ENCODE results near the gene ANXA6. TPM values are rescaled to one million over a fixed set of nuclear protein-coding genes. Genes with fewer than 3 reads are reported as not detected.

The ANXA6 gene
- total and polyA plus RNA-seq, 7 experiments from 2014 or later: 212 to 512 (median 272) TPM

DNA sequence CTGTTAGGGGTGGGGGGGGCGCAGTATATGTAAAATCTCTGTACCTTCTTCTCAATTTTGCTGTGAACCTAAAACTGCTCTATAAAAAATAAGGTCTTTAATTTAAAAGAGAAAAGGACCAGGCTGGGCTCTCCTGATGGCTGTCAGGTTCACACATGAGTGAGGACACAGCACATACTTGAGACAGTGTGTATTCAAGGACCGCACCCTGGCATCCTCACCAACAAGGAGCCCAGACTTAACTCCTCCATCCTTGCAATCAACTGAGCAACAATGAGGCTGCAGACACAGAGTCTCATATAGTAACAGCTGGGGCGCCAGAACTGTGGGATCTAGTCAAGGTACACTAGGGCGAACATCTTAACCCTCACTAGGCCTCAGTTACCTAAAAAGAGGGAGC, 86.6 kb downstream of the ANXA6 start:
- Mint-ChIP-seq H3K9me3 (peaks cover 0 to 3% (median 0%) of the 10 kb centered on the region in 11 donors), H3K27me3 (no peaks in the 10 kb centered on the region), H3K27ac (peak overlapping the region in 3 of 9 donors; percentile 31 to 70 (median 57)), H3K4me3 (peak overlapping the region in 1 of 10 donors; percentile 61), H3K4me1 (peaks cover 45 to 83% (median 81%) of the 10 kb centered on the region in 7 donors), H3K36me3 (peaks cover 0 to 42% (median 10%) of the 10 kb centered on the region in 5 donors)
- no peaks in the 10 kb centered on the region for H3K9me3 ChIP-seq (ENCODE audit: control insufficient read depth in 2 of 3, low read length in 3 of 3)
- CTCF ChIA-PET: interaction anchor here (0.9 kb wide), 2 partner anchors 10 to 11 kb away, joined by 3 to 4 read pairs; no protein-coding TSS in a partner anchor
- H3K27me3 ChIP-seq (ENCODE audit: control insufficient read depth in 2 of 2, insufficient read depth in 2 of 2, low read length in 2 of 2): no peaks in the 10 kb centered on the region
- POLR2A ChIA-PET: no interaction called here
- H3K36me3 ChIP-seq (ENCODE audit: control insufficient read depth in 2 of 3, insufficient read depth in 3 of 3, low read length in 3 of 3): peaks cover 0 to 31% (median 0%) of the 10 kb centered on the region in 3 experiments
- no peak overlapping the region for H3K27ac ChIP-seq (ENCODE audit: low read depth, low read length)
- intact Hi-C loops (cut with micrococcal nuclease): no loop called here
- no peak for DNase-seq
- ATAC-seq: no peak
- peaks cover 38 to 42% of the 10 kb centered on the region in 2 donors for H3K4me1 ChIP-seq (ENCODE audit: control insufficient read depth in 2 of 2, insufficient read depth in 2 of 2, low read length in 2 of 2)
- no peak overlapping the region for H3K4me3 ChIP-seq (ENCODE audit: low read length)

- Histone ChIP-seq H3K27me3 (ENCODE audit: control insufficient read depth in 2 of 2, insufficient read depth in 2 of 2, low read length in 2 of 2) (no peaks in the 10 kb centered on the region), H3K36me3 (ENCODE audit: control insufficient read depth in 2 of 3, insufficient read depth in 3 of 3, low read length in 3 of 3) (peaks cover 0 to 33% (median 0%) of the 10 kb centered on the region in 3 experiments), H3K9me3 (ENCODE audit: control insufficient read depth in 2 of 3, low read length in 3 of 3) (no peaks in the 10 kb centered on the region), H3K4me1 (ENCODE audit: control insufficient read depth in 2 of 2, insufficient read depth in 2 of 2, low read length in 2 of 2) (peaks cover 37 to 42% of the 10 kb centered on the region in 2 donors), H3K27ac (ENCODE audit: low read depth, low read length) (no peak overlapping the region), H3K4me3 (ENCODE audit: low read length) (no peak overlapping the region)
- DNase-seq (no peak), ATAC-seq (no peak)
- peak overlapping the region in 1 of 10 donors; percentile 21 for H3K4me3 Mint-ChIP-seq
- peaks cover 39 to 83% (median 80%) of the 10 kb centered on the region in 7 donors for H3K4me1 Mint-ChIP-seq
- intact Hi-C loops (cut with micrococcal nuclease): no loop called here
- ChIA-PET CTCF (interaction anchor here (0.8 kb wide), 1 partner anchor 18 kb away, joined by 3 read pairs; no protein-coding TSS in a partner anchor), POLR2A (no interaction called here)
- peaks cover 0 to 38% (median 10%) of the 10 kb centered on the region in 5 donors for H3K36me3 Mint-ChIP-seq
- peaks cover 0 to 3% (median 0%) of the 10 kb centered on the region in 11 donors for H3K9me3 Mint-ChIP-seq
- no peaks in the 10 kb centered on the region for H3K27me3 Mint-ChIP-seq
- peak overlapping the region in 3 of 9 donors; percentile 42 to 81 (median 43) for H3K27ac Mint-ChIP-seq
Observed at GRCh38 chr5:151070449-151070848, 87.1 kb downstream of the ANXA6 start.

DNA sequence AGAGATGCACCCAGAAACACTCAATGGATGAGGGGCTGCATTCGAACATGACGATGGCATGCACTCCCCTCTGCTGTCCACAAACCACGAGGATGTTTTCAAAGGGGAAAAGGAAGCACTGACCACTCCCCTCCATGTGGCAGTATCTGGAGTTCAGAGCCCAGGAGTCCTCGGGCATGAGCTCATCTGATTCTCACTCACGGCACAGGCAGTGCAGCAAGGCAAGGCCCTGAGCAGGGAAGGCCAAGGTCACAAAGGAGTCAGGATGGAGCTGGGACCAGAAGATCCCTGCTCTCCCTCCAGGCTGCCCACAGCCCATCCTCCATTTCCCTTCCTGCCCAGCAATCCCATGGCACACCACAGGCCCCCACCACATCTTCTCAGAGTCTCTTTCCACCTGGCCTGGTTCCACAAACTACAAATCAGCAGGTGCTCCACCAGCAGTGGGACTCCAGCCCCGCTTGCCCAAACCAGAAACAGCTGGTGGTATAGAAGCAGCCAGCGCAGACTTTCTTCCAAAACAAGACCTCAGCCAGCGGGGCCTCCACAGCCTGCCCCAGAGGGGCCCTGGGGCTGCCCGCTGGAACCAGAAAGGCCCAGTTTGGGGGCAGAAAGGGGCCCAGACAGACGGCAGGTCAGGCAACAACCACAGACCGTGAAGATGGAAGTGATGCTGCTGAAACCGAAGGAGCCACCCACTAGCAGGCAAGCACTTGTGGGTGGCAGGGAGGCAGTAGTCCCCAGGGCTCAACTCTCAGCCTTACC, 89.0 kb downstream of the ANXA6 start:
- ATAC-seq (peak; percentile 48), DNase-seq (peak in 1 of 9 donors; percentile 66)
- H3K9me3 ChIP-seq (ENCODE audit: control insufficient read depth in 2 of 3, low read length in 3 of 3): no peaks in the 10 kb centered on the region
- intact Hi-C loops (cut with micrococcal nuclease): no loop called here
- H3K4me3 ChIP-seq (ENCODE audit: low read length): no peak overlapping the region
- peaks cover 0 to 3% (median 0%) of the 10 kb centered on the region in 11 donors for H3K9me3 Mint-ChIP-seq
- H3K36me3 ChIP-seq (ENCODE audit: control insufficient read depth in 2 of 3, insufficient read depth in 3 of 3, low read length in 3 of 3): peaks cover 0 to 45% (median 1%) of the 10 kb centered on the region in 3 experiments
- CTCF ChIA-PET: interaction anchor here (1.0 to 2.9 kb wide), 2 partner anchors 17 to 47 kb away, joined by 3 to 9 read pairs; no protein-coding TSS in a partner anchor
- no peaks in the 10 kb centered on the region for H3K27me3 ChIP-seq (ENCODE audit: control insufficient read depth in 2 of 2, insufficient read depth in 2 of 2, low read length in 2 of 2)
- peaks cover 38 to 85% (median 72%) of the 10 kb centered on the region in 7 donors for H3K4me1 Mint-ChIP-seq
- H3K4me3 Mint-ChIP-seq: peak overlapping the region in 4 of 10 donors; percentile 16 to 49 (median 30)
- peak overlapping the region; percentile 44 for H3K27ac ChIP-seq (ENCODE audit: low read depth, low read length)
- H3K27ac Mint-ChIP-seq: peak overlapping the region in 5 of 9 donors; percentile 3 to 80 (median 53)
- H3K36me3 Mint-ChIP-seq: peaks cover 0 to 34% (median 6%) of the 10 kb centered on the region in 5 donors
- POLR2A ChIA-PET: interaction anchor here (1.4 kb wide), 1 partner anchor 20 kb away, joined by 5 read pairs; no protein-coding TSS in a partner anchor
- peaks cover 33 to 42% of the 10 kb centered on the region in 2 donors for H3K4me1 ChIP-seq (ENCODE audit: control insufficient read depth in 2 of 2, insufficient read depth in 2 of 2, low read length in 2 of 2)
- H3K27me3 Mint-ChIP-seq: no peaks in the 10 kb centered on the region

GRCh38 chr5:151067632-151068432, 89.7 kb downstream of the ANXA6 start:
- Mint-ChIP-seq H3K4me3 (peak overlapping the region in 4 of 10 donors; percentile 12 to 36 (median 20)), H3K4me1 (peaks cover 37 to 80% (median 72%) of the 10 kb centered on the region in 7 donors), H3K36me3 (peaks cover 0 to 31% (median 6%) of the 10 kb centered on the region in 5 donors), H3K27me3 (no peaks in the 10 kb centered on the region), H3K27ac (peak overlapping the region in 6 of 9 donors; percentile 32 to 80 (median 63)), H3K9me3 (no peaks in the 10 kb centered on the region)
- Histone ChIP-seq H3K27me3 (ENCODE audit: control insufficient read depth in 2 of 2, insufficient read depth in 2 of 2, low read length in 2 of 2) (no peaks in the 10 kb centered on the region), H3K9me3 (ENCODE audit: control insufficient read depth in 2 of 3, low read length in 3 of 3) (no peaks in the 10 kb centered on the region), H3K4me1 (ENCODE audit: control insufficient read depth in 2 of 2, insufficient read depth in 2 of 2, low read length in 2 of 2) (peaks cover 33 to 42% of the 10 kb centered on the region in 2 donors), H3K27ac (ENCODE audit: low read depth, low read length) (no peak overlapping the region), H3K4me3 (ENCODE audit: low read length) (no peak overlapping the region), H3K36me3 (ENCODE audit: control insufficient read depth in 2 of 3, insufficient read depth in 3 of 3, low read length in 3 of 3) (peaks cover 0 to 52% (median 7%) of the 10 kb centered on the region in 3 experiments)
- ChIA-PET CTCF (interaction anchor here (1.0 to 2.9 kb wide), 2 partner anchors 16 to 48 kb away, joined by 3 to 9 read pairs; no protein-coding TSS in a partner anchor), POLR2A (interaction anchor here (1.4 kb wide), 1 partner anchor 21 kb away, joined by 5 read pairs; no protein-coding TSS in a partner anchor)
- no peak for DNase-seq
- no peak for ATAC-seq
- intact Hi-C loops (cut with micrococcal nuclease): no loop called here

- ATAC-seq (no peak), DNase-seq (no peak)
- CTCF ChIA-PET: no interaction called here
- H3K27ac Mint-ChIP-seq: peak overlapping the region in 5 of 9 donors; percentile 37 to 73 (median 56)
- peaks cover 29 to 72% (median 65%) of the 10 kb centered on the region in 7 donors for H3K4me1 Mint-ChIP-seq
- H3K36me3 Mint-ChIP-seq: peaks cover 0 to 28% (median 7%) of the 10 kb centered on the region in 5 donors
- H3K4me3 ChIP-seq (ENCODE audit: low read length): no peak overlapping the region
- no peak overlapping the region for H3K4me3 Mint-ChIP-seq
- no peaks in the 10 kb centered on the region for H3K9me3 ChIP-seq (ENCODE audit: control insufficient read depth in 2 of 3, low read length in 3 of 3)
- peaks cover 28 to 42% of the 10 kb centered on the region in 2 donors for H3K4me1 ChIP-seq (ENCODE audit: control insufficient read depth in 2 of 2, insufficient read depth in 2 of 2, low read length in 2 of 2)
- H3K27me3 ChIP-seq (ENCODE audit: control insufficient read depth in 2 of 2, insufficient read depth in 2 of 2, low read length in 2 of 2): no peaks in the 10 kb centered on the region
- no peaks in the 10 kb centered on the region for H3K9me3 Mint-ChIP-seq
- POLR2A ChIA-PET: no interaction called here
- peaks cover 5 to 61% (median 10%) of the 10 kb centered on the region in 3 experiments for H3K36me3 ChIP-seq (ENCODE audit: control insufficient read depth in 2 of 3, insufficient read depth in 3 of 3, low read length in 3 of 3)
- H3K27ac ChIP-seq (ENCODE audit: low read depth, low read length): no peak overlapping the region
- intact Hi-C loops (cut with micrococcal nuclease): no loop called here
- H3K27me3 Mint-ChIP-seq: no peaks in the 10 kb centered on the region
Observed at GRCh38 chr5:151066920-151067319, 90.7 kb downstream of the ANXA6 start.

GRCh38 chr5:151065609-151066008, 92.0 kb downstream of the ANXA6 start:
- POLR2A ChIA-PET: interaction anchor here (0.6 kb wide), 1 partner anchor 55 kb away, joined by 3 read pairs; no protein-coding TSS in a partner anchor
- H3K27ac ChIP-seq (ENCODE audit: low read depth, low read length): no peak overlapping the region
- no peaks in the 10 kb centered on the region for H3K9me3 ChIP-seq (ENCODE audit: control insufficient read depth in 2 of 3, low read length in 3 of 3)
- Mint-ChIP-seq H3K27ac (peak overlapping the region in 3 of 9 donors; percentile 28 to 76 (median 28)), H3K4me1 (peaks cover 28 to 72% (median 64%) of the 10 kb centered on the region in 7 donors), H3K4me3 (no peak overlapping the region), H3K27me3 (no peaks in the 10 kb centered on the region), H3K36me3 (peaks cover 0 to 33% (median 5%) of the 10 kb centered on the region in 5 donors), H3K9me3 (no peaks in the 10 kb centered on the region)
- no peaks in the 10 kb centered on the region for H3K27me3 ChIP-seq (ENCODE audit: control insufficient read depth in 2 of 2, insufficient read depth in 2 of 2, low read length in 2 of 2)
- intact Hi-C loops (cut with micrococcal nuclease): no loop called here
- CTCF ChIA-PET: interaction anchor here (0.9 to 1.0 kb wide), 3 partner anchors 16 to 51 kb away, joined by 3 to 4 read pairs (median 3); no protein-coding TSS in a partner anchor
- no peak for ATAC-seq
- peaks cover 10 to 65% (median 18%) of the 10 kb centered on the region in 3 experiments for H3K36me3 ChIP-seq (ENCODE audit: control insufficient read depth in 2 of 3, insufficient read depth in 3 of 3, low read length in 3 of 3)
- DNase-seq: no peak
- peaks cover 28 to 34% of the 10 kb centered on the region in 2 donors for H3K4me1 ChIP-seq (ENCODE audit: control insufficient read depth in 2 of 2, insufficient read depth in 2 of 2, low read length in 2 of 2)
- no peak overlapping the region for H3K4me3 ChIP-seq (ENCODE audit: low read length)

Measured in naive thymus-derived CD4-positive, alpha-beta T cell (primary cell).